HL-60/S4 treated with retinoic acid at 250 ng/mL for 4 days and 3 days (cell line): ENCODE measurements around the gene DCBLD2.
"Not testable (repeated sequence)": the region's sequence is repeated elsewhere in the genome, so short reads cannot be mapped to it uniquely, and the experiment has no call there.

ENCODE experiments used
- in situ Hi-C: fragments of 300-500 bp; cut with MboI; formaldehyde crosslinking; loops from 2 replicates; pipeline ENCODE4 v1.7.0; 2022; ENCODE audit warnings: low sequenced_read_pairs

DCBLD2 gene

DNA sequence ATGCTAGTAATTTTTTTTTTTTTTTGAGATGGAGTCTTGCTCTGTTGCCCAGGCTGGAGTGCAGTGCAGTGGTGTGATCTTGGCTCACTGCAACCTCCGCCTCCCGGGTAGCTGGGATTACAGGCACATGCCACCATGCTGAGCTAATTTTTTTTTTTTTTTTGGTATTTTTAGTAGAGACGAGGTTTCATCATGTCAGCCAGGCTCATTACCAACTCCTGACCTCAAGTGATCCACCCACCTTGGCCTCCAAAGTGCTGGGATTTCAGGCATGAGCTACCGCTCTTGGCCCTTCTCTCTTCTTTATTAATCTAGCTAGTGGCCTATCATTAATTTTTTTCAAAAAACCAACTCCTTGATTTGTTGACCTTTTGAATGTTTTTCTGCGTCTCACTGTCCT, 70.4 kb downstream of the DCBLD2 start:
- in situ Hi-C loops: not testable (repeated sequence)

GRCh38 chr3:98829246-98829832, 72.2 kb downstream of the DCBLD2 start:
- in situ Hi-C loops: no loop called here

- in situ Hi-C loops: no loop called here
Observed at GRCh38 chr3:98827221-98827920, 74.1 kb downstream of the DCBLD2 start.

DNA sequence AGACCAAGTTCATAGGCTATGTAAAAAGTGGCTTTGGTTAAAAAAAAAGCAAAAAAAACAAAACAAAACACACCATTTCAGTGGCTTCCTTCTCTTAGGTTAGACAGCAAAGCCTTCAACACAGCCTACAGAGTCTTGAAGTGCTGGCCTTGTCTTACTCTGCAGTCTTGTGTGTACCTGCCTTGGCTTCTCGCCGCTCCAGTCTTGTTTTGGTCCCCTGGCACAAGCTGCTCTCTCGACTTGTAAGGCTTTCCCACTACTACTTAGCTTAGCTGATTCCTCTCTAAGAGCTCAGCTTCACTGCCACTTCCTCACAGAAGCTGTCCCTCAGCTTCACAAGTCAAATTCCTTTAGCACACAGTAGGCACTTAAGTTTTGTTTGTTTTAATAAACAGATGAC, 75.4 kb downstream of the DCBLD2 start:
- in situ Hi-C loops: no loop called here

GRCh38 chr3:98824256-98824655, 77.2 kb downstream of the DCBLD2 start:
- in situ Hi-C loops: loop anchor here (25.0 kb wide), 1 partner anchor 787 kb away; the partner anchor contains the start of gene GABRR3

DNA sequence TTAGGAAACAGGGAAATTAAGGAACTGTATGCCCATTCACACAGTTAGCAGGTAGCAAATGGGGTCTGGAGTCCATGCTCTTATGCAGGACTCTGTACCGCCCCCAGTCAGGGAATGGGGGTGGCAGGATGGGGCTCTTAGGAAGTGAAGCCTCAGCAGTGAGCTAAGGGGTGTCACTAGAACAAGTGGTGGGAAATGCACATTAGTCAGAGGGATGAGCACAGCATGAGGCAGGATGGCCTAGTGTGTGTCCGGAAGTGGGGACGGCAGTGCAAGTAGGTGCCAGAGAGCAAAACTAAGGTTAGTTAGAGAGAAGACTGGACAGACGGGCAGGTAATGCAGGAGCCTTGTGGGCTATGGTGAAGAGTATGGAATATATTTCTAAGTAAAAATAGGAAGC, 77.7 kb downstream of the DCBLD2 start:
- in situ Hi-C loops: loop anchor here (25.0 kb wide), 1 partner anchor 786 kb away; the partner anchor contains the start of gene GABRR3

GRCh38 chr3:98821063-98821462, 80.4 kb downstream of the DCBLD2 start:
- in situ Hi-C loops: loop anchor here (25.0 kb wide), 1 partner anchor 784 kb away; the partner anchor contains the start of gene GABRR3

GRCh38 chr3:98817547-98818041, 83.9 kb downstream of the DCBLD2 start:
- in situ Hi-C loops: loop anchor here (10.0 to 25.0 kb wide), 2 partner anchors 213 to 780 kb away; partner anchors contain the start of gene GABRR3

GRCh38 chr3:98814817-98815420, 86.6 kb downstream of the DCBLD2 start:
- in situ Hi-C loops: loop anchor here (10.0 to 25.0 kb wide), 2 partner anchors 210 to 778 kb away; partner anchors contain the start of gene GABRR3

GRCh38 chr3:98812851-98813374, 88.6 kb downstream of the DCBLD2 start:
- in situ Hi-C loops: loop anchor here (10.0 to 25.0 kb wide), 2 partner anchors 208 to 776 kb away; partner anchors contain the start of gene GABRR3

GRCh38 chr3:98811048-98811447, 90.4 kb downstream of the DCBLD2 start:
- in situ Hi-C loops: loop anchor here (10.0 to 25.0 kb wide), 2 partner anchors 206 to 774 kb away; partner anchors contain the start of gene GABRR3

DNA sequence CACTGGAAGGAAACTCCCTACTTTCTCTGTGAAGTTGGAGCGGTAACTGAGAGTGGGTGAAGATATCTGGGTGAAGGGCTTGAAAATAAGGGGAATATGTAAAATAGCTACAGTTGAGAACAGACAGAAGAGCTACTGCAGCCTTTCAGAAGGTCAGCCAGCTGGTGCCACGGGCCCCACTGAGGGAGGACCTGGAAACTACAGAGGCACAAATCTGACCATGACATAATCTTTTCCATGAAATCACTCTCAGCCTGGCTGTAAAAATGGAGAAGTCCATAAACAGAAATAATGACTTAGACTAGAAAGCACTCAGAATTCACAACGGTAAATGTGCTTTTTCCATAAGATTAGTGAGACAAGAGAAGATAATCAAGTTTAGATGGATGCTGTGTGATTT, 91.9 kb downstream of the DCBLD2 start:
- in situ Hi-C loops: loop anchor here (25.0 kb wide), 1 partner anchor 772 kb away; the partner anchor contains the start of gene GABRR3

- in situ Hi-C loops: loop anchor here (25.0 kb wide), 1 partner anchor 771 kb away; the partner anchor contains the start of gene GABRR3
Observed at GRCh38 chr3:98808071-98808470, 93.4 kb downstream of the DCBLD2 start.

GRCh38 chr3:98807561-98807960, 93.9 kb downstream of the DCBLD2 start:
- in situ Hi-C loops: loop anchor here (25.0 kb wide), 1 partner anchor 770 kb away; the partner anchor contains the start of gene GABRR3

- in situ Hi-C loops: loop anchor here (25.0 kb wide), 1 partner anchor 770 kb away; the partner anchor contains the start of gene GABRR3
Observed at GRCh38 chr3:98807011-98807410, 94.5 kb downstream of the DCBLD2 start.

DNA sequence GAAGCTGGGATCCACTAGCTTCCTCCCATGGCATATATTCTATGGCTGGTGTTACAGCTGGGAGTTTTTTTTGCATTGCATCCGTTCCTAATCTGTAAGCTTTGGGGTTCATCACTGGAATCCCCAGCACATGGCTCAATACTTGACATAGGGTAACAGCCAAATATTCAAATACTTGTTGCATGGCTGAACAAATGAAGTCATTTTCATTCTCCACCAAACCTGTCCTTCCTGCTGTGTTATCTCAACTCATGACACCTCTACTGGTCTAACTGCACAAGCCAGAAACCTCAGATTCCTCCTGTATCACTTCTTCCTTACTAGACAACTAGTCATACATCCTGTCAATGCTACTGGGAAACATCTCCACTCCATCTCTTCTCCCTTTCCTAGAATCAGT, 95.0 kb downstream of the DCBLD2 start:
- in situ Hi-C loops: loop anchor here (25.0 kb wide), 1 partner anchor 769 kb away; the partner anchor contains the start of gene GABRR3

DNA sequence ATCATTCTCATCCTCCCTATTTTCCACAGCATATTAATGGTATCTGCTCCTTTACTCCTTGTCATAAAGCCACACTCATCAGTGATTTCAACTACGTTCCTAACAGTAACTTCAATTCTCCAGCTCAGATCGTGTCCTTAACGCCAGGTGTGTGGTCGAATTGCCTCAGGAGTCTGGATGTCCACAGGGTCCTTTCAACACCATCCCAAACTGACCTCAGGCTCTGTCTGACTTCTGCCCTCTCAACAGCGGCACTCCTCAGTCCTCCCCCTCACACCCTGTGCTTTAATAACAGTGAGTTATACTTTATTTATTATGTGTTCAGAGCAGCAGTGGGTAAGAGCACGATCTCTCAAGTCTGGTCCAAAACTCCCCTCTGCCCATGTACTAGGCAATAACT, 95.9 kb downstream of the DCBLD2 start:
- in situ Hi-C loops: loop anchor here (25.0 kb wide), 1 partner anchor 768 kb away; the partner anchor contains the start of gene GABRR3

DNA sequence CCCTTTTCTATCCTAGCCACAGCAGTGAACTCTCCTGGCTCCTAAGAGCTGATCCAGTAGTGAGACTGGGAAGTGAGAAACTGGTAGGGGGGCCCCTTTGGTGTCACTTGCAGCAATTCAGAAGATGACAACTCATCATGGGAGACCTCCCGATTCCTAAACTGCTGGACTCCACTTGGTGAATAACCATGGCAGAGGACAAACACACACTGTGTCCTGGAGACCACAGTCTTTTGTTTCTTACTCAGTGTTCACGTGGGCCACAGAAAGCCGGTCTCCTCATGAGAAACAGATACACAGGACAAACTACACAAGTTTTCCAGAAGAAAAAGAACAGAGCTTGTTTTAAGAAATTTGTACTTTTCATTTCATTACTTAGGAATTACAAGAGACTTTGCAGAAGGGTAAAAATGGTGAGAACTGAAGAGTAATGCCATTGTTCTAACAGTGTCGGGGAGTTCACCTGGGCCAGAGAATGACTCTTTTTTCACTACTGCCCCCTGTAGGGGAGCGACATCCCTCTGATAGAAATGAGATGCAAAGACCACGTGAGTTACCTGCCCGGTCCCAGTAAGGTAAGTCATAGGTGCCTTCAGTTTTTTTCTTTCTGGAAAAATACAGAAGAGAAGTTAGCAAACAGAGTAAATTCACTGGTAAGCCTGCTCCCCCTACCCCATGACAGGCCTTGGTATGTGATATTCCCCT, 100.3 kb downstream of the DCBLD2 start:
- in situ Hi-C loops: loop anchor here (25.0 kb wide), 1 partner anchor 764 kb away; the partner anchor contains the start of gene GABRR3

- in situ Hi-C loops: loop anchor here (25.0 kb wide), 1 partner anchor 763 kb away; the partner anchor contains the start of gene GABRR3
Observed at GRCh38 chr3:98800401-98800800, 101.1 kb downstream of the DCBLD2 start.

DNA sequence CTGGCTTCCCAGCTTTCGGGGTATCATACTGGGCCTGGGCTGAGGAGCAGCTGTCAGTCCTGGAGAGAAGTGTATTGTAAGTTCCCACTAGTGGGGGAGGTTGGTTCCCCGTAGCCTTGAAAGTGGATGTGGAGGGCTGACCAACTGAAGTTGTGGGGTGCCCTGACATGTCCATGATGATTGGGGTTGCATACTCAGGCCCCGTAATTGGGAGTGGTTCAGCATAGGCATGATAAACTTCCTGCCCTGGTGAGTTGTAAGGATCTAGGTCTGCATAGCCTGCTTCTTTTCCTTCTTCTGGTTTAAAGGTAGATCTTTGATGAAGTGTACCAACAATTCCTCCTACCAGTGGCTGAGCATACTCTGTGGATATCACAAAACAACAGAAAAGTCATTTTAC, 102.0 kb downstream of the DCBLD2 start:
- in situ Hi-C loops: no loop called here
